BLaER1 (cell line): ENCODE data around the gene LUC7L3.

Source experiments
- H3K27ac ChIP-seq: shearing (Covaris generic); formaldehyde crosslinking; 2 replicates; pipeline ENCODE4 v1.8.1; 2022
- H3K27me3 ChIP-seq: shearing (Covaris generic); formaldehyde crosslinking; 2 replicates; pipeline ENCODE4 v1.8.1; 2022
- H3K36me3 ChIP-seq: shearing (Covaris generic); formaldehyde crosslinking; 2 replicates; pipeline ENCODE4 v1.8.1; 2022
- H3K4me1 ChIP-seq: shearing (Covaris generic); formaldehyde crosslinking; 2 replicates; pipeline ENCODE4 v1.8.1; 2022
- H3K4me2 ChIP-seq: shearing (Covaris generic); formaldehyde crosslinking; 2 replicates; pipeline ENCODE4 v1.8.1; 2022
- H3K4me3 ChIP-seq: shearing (Covaris generic); formaldehyde crosslinking; 2 replicates; pipeline ENCODE4 v1.8.1; 2022
- H3K9ac ChIP-seq: shearing (Covaris generic); formaldehyde crosslinking; 2 replicates; pipeline ENCODE4 v1.8.1; 2022
- H3K9me3 ChIP-seq: shearing (Covaris generic); formaldehyde crosslinking; 2 replicates; pipeline ENCODE4 v1.8.1; 2022
- H4K20me1 ChIP-seq: shearing (Covaris generic); formaldehyde crosslinking; 2 replicates; pipeline ENCODE4 v1.8.1; 2022
- Cebpa-rat ChIP-seq: shearing (Covaris generic); IDR thresholded peaks from 2 replicates; pipeline ENCODE4 v1.8.1; 2022

The LUC7L3 gene

GRCh38 chr17:50728112-50728429 lies 8.7 kb downstream of the LUC7L3 start:
- H3K9ac ChIP-seq, result no peak overlapping the region
- H4K20me1 ChIP-seq, result peaks cover 100% of the 10 kb centered on the region
- no peaks in the 10 kb centered on the region for H3K9me3 ChIP-seq
- no peak overlapping the region for H3K4me2 ChIP-seq
- no peak overlapping the region for H3K4me3 ChIP-seq
- H3K4me1 ChIP-seq, result peaks cover 44% of the 10 kb centered on the region
- TF ChIP-seq Cebpa-rat, result no peak
- H3K36me3 ChIP-seq, result peaks cover 73% of the 10 kb centered on the region
- no peaks in the 10 kb centered on the region for H3K27me3 ChIP-seq
- H3K27ac ChIP-seq, result no peak overlapping the region

- TF ChIP-seq Cebpa-rat, result no peak
- no peaks in the 10 kb centered on the region for H3K27me3 ChIP-seq
- H4K20me1 ChIP-seq, result peaks cover 100% of the 10 kb centered on the region
- H3K27ac ChIP-seq, result no peak overlapping the region
- H3K36me3 ChIP-seq, result peaks cover 66% of the 10 kb centered on the region
- H3K4me2 ChIP-seq, result no peak overlapping the region
- no peaks in the 10 kb centered on the region for H3K9me3 ChIP-seq
- no peak overlapping the region for H3K9ac ChIP-seq
- peaks cover 35% of the 10 kb centered on the region for H3K4me1 ChIP-seq
- no peak overlapping the region for H3K4me3 ChIP-seq
Measured at GRCh38 chr17:50728881-50729765, 9.7 kb downstream of the LUC7L3 start.

- Histone ChIP-seq H3K27me3 (no peaks in the 10 kb centered on the region), H3K4me1 (peaks cover 48% of the 10 kb centered on the region), H4K20me1 (peaks cover 100% of the 10 kb centered on the region), H3K9me3 (no peaks in the 10 kb centered on the region), H3K27ac (no peak overlapping the region), H3K9ac (no peak overlapping the region), H3K4me3 (no peak overlapping the region), H3K36me3 (peaks cover 57% of the 10 kb centered on the region), H3K4me2 (no peak overlapping the region)
- no peak for TF ChIP-seq Cebpa-rat
Measured at GRCh38 chr17:50731575-50732460, 12.4 kb downstream of the LUC7L3 start.

- Histone ChIP-seq H3K9ac (peak overlapping the region; percentile 32; the same call in 1 of the 2 replicates), H3K36me3 (peaks cover 69% of the 10 kb centered on the region), H3K9me3 (no peaks in the 10 kb centered on the region), H3K4me1 (peaks cover 39% of the 10 kb centered on the region), H3K4me2 (peak overlapping the region; percentile 50), H3K27me3 (no peaks in the 10 kb centered on the region), H3K4me3 (no peak overlapping the region), H3K27ac (no peak overlapping the region), H4K20me1 (peaks cover 100% of the 10 kb centered on the region)
- TF ChIP-seq Cebpa-rat, result no peak
Measured at GRCh38 chr17:50735287-50735686, 15.9 kb downstream of the LUC7L3 start.

GRCh38 chr17:50737118-50737698 lies 17.8 kb downstream of the LUC7L3 start:
- H3K4me3 ChIP-seq, result no peak overlapping the region
- no peaks in the 10 kb centered on the region for H3K27me3 ChIP-seq
- peaks cover 100% of the 10 kb centered on the region for H4K20me1 ChIP-seq
- peaks cover 29% of the 10 kb centered on the region for H3K4me1 ChIP-seq
- H3K9ac ChIP-seq, result no peak overlapping the region
- no peak overlapping the region for H3K27ac ChIP-seq
- TF ChIP-seq Cebpa-rat, result no peak
- H3K9me3 ChIP-seq, result no peaks in the 10 kb centered on the region
- no peak overlapping the region for H3K4me2 ChIP-seq
- H3K36me3 ChIP-seq, result peaks cover 71% of the 10 kb centered on the region

- Histone ChIP-seq H4K20me1 (peaks cover 100% of the 10 kb centered on the region), H3K9me3 (no peaks in the 10 kb centered on the region), H3K27me3 (no peaks in the 10 kb centered on the region), H3K36me3 (peaks cover 82% of the 10 kb centered on the region), H3K9ac (no peak overlapping the region), H3K27ac (no peak overlapping the region), H3K4me3 (no peak overlapping the region), H3K4me1 (peaks cover 19% of the 10 kb centered on the region), H3K4me2 (no peak overlapping the region)
- TF ChIP-seq Cebpa-rat, result no peak
Measured at GRCh38 chr17:50739098-50739497, 19.7 kb downstream of the LUC7L3 start.

GRCh38 chr17:50745631-50746030 lies 26.2 kb downstream of the LUC7L3 start:
- Histone ChIP-seq H3K4me2 (no peak overlapping the region), H3K9me3 (no peaks in the 10 kb centered on the region), H3K27me3 (no peaks in the 10 kb centered on the region), H3K27ac (no peak overlapping the region), H3K9ac (no peak overlapping the region), H3K4me1 (no peaks in the 10 kb centered on the region), H4K20me1 (peaks cover 99% of the 10 kb centered on the region), H3K36me3 (peaks cover 99% of the 10 kb centered on the region), H3K4me3 (no peak overlapping the region)
- TF ChIP-seq Cebpa-rat, result no peak

- Histone ChIP-seq H3K4me2 (no peak overlapping the region), H3K36me3 (peaks cover 98% of the 10 kb centered on the region), H4K20me1 (peaks cover 91% of the 10 kb centered on the region), H3K4me3 (no peak overlapping the region), H3K27ac (no peak overlapping the region), H3K4me1 (no peaks in the 10 kb centered on the region), H3K9me3 (no peaks in the 10 kb centered on the region), H3K9ac (no peak overlapping the region), H3K27me3 (no peaks in the 10 kb centered on the region)
- TF ChIP-seq Cebpa-rat, result no peak
Measured at GRCh38 chr17:50749245-50749644, 29.8 kb downstream of the LUC7L3 start.

- H3K9me3 ChIP-seq, result no peaks in the 10 kb centered on the region
- H4K20me1 ChIP-seq, result peaks cover 38% of the 10 kb centered on the region
- no peak overlapping the region for H3K4me3 ChIP-seq
- no peaks in the 10 kb centered on the region for H3K4me1 ChIP-seq
- H3K27me3 ChIP-seq, result no peaks in the 10 kb centered on the region
- no peak overlapping the region for H3K9ac ChIP-seq
- H3K27ac ChIP-seq, result no peak overlapping the region
- H3K4me2 ChIP-seq, result no peak overlapping the region
- no peak for TF ChIP-seq Cebpa-rat
- H3K36me3 ChIP-seq, result peaks cover 65% of the 10 kb centered on the region
Measured at GRCh38 chr17:50754521-50754920, 35.1 kb downstream of the LUC7L3 start.
